Measurements from ENCODE around the gene PLD1. TPM values are rescaled to one million over a fixed set of nuclear protein-coding genes. Genes with fewer than 3 reads are reported as not detected.
A peak's percentile ranks its signal among the peaks of the same experiment; 100 is the strongest.

PLD1 gene
- total RNA-seq, 6 experiments from 2014 or later, result 13.3 to 29.9 (median 18.5) TPM

DNA sequence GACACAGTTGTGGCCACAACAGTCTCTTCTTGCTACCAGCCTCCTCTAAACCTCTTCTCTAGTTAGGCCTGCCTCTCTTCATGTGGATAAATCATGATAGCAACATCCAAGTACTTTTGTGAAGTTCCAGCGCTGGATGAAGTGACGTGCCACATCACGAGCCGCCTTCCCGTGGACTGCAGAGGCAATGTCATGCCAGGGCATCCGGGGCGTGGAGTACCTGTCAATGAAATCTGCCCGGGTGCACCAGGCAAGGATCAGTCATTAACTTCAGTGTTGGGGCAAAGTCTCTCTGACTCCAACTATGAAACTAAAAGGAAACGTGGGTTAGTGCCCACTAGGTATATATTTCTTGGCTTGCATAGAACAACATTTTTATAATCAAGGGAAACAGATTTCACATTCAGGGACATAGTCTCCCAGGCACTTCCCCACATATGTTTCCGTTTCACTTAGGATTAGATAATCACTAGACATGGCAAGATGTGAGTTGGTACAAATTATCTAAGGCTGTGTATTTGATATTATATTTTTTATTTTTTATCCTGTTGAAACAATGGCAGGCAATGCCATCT lies 133.6 kb downstream of the PLD1 start:
- ATAC-seq, result peak; percentile 80 to 89 (median 84)
- DNase-seq, result peak; percentile 88 to 93 (median 93)
- Histone ChIP-seq H3K9me3 (no peaks in the 10 kb centered on the region), H3K36me3 (no peaks in the 10 kb centered on the region), H3K27ac (peak overlapping the region; percentile 75 to 89 (median 89)), H3K4me1 (peaks cover 0 to 61% (median 28%) of the 10 kb centered on the region in 4 donors), H3K4me3 (peak overlapping the region in 1 of 3 donors; percentile 36), H3K27me3 (no peaks in the 10 kb centered on the region)
- 33% methylated on average over 8 of the region's 10 CpGs for WGBS (ENCODE audit: insufficient coverage, low coverage, low lambda C conversion rate, missing lambda C conversion rate)
- intact Hi-C loops (cut with DNase I), result no loop called here
- TF ChIP-seq, protein P1, sequence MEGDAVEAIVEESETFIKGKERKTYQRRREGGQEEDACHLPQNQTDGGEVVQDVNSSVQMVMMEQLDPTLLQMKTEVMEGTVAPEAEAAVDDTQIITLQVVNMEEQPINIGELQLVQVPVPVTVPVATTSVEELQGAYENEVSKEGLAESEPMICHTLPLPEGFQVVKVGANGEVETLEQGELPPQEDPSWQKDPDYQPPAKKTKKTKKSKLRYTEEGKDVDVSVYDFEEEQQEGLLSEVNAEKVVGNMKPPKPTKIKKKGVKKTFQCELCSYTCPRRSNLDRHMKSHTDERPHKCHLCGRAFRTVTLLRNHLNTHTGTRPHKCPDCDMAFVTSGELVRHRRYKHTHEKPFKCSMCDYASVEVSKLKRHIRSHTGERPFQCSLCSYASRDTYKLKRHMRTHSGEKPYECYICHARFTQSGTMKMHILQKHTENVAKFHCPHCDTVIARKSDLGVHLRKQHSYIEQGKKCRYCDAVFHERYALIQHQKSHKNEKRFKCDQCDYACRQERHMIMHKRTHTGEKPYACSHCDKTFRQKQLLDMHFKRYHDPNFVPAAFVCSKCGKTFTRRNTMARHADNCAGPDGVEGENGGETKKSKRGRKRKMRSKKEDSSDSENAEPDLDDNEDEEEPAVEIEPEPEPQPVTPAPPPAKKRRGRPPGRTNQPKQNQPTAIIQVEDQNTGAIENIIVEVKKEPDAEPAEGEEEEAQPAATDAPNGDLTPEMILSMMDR (IDR thresholded peaks at IDR 0.05), result no peak
- TF ChIP-seq POLR2A (IDR thresholded peaks at IDR 0.05), result peak; percentile 45

DNA sequence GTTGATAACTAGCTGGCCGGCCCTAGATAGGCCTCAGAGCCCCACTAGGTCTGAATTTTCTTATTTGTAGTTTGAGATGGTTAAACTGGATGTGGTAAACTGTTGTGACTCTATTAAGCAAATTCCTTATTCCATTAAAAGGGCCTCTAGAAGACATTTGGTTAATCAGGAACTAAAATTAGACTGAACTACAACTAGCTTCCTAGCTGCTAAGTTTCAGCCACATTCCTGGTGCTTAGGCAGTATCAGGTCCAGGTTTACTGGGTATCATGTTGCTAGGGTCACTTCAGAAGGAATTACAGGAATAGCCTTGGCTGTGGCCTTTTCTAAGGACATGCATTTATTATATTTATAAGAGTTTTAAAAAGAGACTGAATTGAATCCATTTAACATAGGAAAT lies 136.3 kb downstream of the PLD1 start:
- Histone ChIP-seq H3K4me1 (peaks cover 0 to 49% (median 16%) of the 10 kb centered on the region in 4 donors), H3K9me3 (no peaks in the 10 kb centered on the region), H3K27me3 (no peaks in the 10 kb centered on the region), H3K4me3 (no peak overlapping the region), H3K36me3 (no peaks in the 10 kb centered on the region), H3K27ac (peak overlapping the region in 1 of 3 donors; percentile 8)
- no peak for ATAC-seq
- WGBS (ENCODE audit: insufficient coverage, low coverage, low lambda C conversion rate, missing lambda C conversion rate), result 33% methylated on average over 1 of the region's 1 CpG
- intact Hi-C loops (cut with DNase I), result no loop called here
- no peak for DNase-seq
- no peak for TF ChIP-seq POLR2A (IDR thresholded peaks at IDR 0.05)
- TF ChIP-seq, protein P1 (IDR thresholded peaks at IDR 0.05), result no peak

DNA sequence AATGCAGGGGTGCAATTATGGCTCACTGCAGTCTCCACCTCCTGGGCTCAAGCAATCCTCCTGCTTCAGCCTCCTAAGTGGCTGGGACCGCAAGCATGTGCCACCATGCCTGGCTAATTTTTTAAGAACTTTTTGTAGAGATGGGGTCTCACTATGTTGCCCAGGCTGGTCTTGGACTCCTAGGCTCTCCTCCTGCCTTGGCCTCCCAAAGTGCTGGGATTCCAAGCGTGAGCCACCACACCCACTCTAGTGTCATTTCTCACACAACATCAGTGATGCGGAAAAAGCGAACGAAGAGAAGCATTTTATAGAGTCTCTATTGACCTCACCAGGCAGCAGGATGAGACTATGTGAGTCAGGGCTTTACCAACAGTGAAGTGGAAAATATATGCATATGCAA lies 137.7 kb downstream of the PLD1 start:
- intact Hi-C loops (cut with DNase I), result no loop called here
- DNase-seq (no peak), ATAC-seq (no peak)
- WGBS (ENCODE audit: insufficient coverage, low coverage, low lambda C conversion rate, missing lambda C conversion rate), result 100% methylated on average over 4 of the region's 5 CpGs
- H3K9me3 ChIP-seq, result no peaks in the 10 kb centered on the region
- peaks cover 0 to 35% (median 9%) of the 10 kb centered on the region in 4 donors for H3K4me1 ChIP-seq
- H3K36me3 ChIP-seq, result peaks cover 0 to 3% (median 0%) of the 10 kb centered on the region in 4 donors
- no peaks in the 10 kb centered on the region for H3K27me3 ChIP-seq
- H3K4me3 ChIP-seq, result no peak overlapping the region
- TF ChIP-seq, protein P1 (IDR thresholded peaks at IDR 0.05), result no peak
- TF ChIP-seq POLR2A (IDR thresholded peaks at IDR 0.05), result no peak
- no peak overlapping the region for H3K27ac ChIP-seq

DNA sequence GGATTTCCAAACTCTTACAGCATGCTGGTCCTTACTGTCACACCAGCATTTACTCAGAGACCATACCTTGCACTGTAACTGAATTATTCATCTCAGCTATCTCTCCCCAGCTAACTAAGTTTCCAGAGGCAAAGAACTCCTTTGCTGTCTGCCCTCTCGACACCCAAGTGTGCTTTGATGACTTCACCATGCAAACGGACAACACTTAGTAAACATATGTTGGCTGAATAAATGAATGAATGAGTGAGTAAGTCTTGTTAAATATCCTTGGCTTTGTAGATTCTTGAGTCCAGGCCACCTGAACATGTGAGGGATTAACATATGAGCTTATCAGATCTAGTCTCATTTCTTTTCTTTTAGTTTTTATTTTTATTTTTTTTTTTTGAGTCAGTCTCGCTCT lies 138.2 kb downstream of the PLD1 start:
- intact Hi-C loops (cut with DNase I), result no loop called here
- no peaks in the 10 kb centered on the region for H3K27me3 ChIP-seq
- DNase-seq (no peak), ATAC-seq (peak in 3 of 4 donors; percentile 42 to 55 (median 46))
- WGBS (ENCODE audit: insufficient coverage, low coverage, low lambda C conversion rate, missing lambda C conversion rate), result 42% methylated on average over 2 of the region's 3 CpGs
- H3K9me3 ChIP-seq, result no peaks in the 10 kb centered on the region
- peaks cover 0 to 30% (median 8%) of the 10 kb centered on the region in 4 donors for H3K4me1 ChIP-seq
- H3K4me3 ChIP-seq, result no peak overlapping the region
- peak overlapping the region in 1 of 3 donors; percentile 44 for H3K27ac ChIP-seq
- H3K36me3 ChIP-seq, result peaks cover 0 to 6% (median 0%) of the 10 kb centered on the region in 4 donors
- no peak for TF ChIP-seq POLR2A (IDR thresholded peaks at IDR 0.05)
- TF ChIP-seq, protein P1 (IDR thresholded peaks at IDR 0.05), result no peak

All from right lobe of liver (tissue), 6 donors.